Measurements from ENCODE around the gene PRKCE.

- TF ChIP-seq CTCF (IDR thresholded peaks at IDR 0.05) (no peak), TCF7L2 (IDR thresholded peaks at IDR 0.05; ENCODE audit: low read depth, low read length) (no peak), POLR2AphosphoS5 (IDR thresholded peaks at IDR 0.05; ENCODE audit: low read depth, low read length) (no peak), REST (IDR thresholded peaks at IDR 0.05; ENCODE audit: insufficient read depth in 1 of 2, low read depth in 2 of 2, low read length in 1 of 2) (no peak), SIN3A (IDR thresholded peaks at IDR 0.05; ENCODE audit: borderline replicate concordance, insufficient read depth, low read depth, low read length) (no peak)
These were observed 153.7 kb downstream of the PRKCE start for GRCh38 chr2:45804987-45805755.
